Retinal pigment epithelial cell (primary cell): ENCODE measurements around the gene CSTF1.

Experiments used
- DNase-seq: peaks from one replicate; pipeline ENCODE4 v3.0.0-alpha.2; 2010; ENCODE audit warnings: low read depth
- H3K4me3 ChIP-seq: 2 replicates; pipeline ENCODE4 v1.5.1; 2011; ENCODE audit warnings: mild to moderate bottlenecking, low read length, control low read depth, moderate library complexity
- TF ChIP-seq, protein P1 (sequence below): conservative IDR thresholded peaks from 2 replicates; pipeline ENCODE4 v1.5.1; 2011; ENCODE audit warnings: low read depth, low read length, control low read depth, inconsistent platforms

CSTF1 gene

GRCh38 chr20:56430957-56431356 is 38.5 kb downstream of the CSTF1 start:
- TF ChIP-seq, protein P1, sequence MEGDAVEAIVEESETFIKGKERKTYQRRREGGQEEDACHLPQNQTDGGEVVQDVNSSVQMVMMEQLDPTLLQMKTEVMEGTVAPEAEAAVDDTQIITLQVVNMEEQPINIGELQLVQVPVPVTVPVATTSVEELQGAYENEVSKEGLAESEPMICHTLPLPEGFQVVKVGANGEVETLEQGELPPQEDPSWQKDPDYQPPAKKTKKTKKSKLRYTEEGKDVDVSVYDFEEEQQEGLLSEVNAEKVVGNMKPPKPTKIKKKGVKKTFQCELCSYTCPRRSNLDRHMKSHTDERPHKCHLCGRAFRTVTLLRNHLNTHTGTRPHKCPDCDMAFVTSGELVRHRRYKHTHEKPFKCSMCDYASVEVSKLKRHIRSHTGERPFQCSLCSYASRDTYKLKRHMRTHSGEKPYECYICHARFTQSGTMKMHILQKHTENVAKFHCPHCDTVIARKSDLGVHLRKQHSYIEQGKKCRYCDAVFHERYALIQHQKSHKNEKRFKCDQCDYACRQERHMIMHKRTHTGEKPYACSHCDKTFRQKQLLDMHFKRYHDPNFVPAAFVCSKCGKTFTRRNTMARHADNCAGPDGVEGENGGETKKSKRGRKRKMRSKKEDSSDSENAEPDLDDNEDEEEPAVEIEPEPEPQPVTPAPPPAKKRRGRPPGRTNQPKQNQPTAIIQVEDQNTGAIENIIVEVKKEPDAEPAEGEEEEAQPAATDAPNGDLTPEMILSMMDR: no peak
- no peak for DNase-seq
- H3K4me3 ChIP-seq: no peak overlapping the region

GRCh38 chr20:56431471-56431870 is 39.0 kb downstream of the CSTF1 start:
- TF ChIP-seq, protein P1: no peak
- H3K4me3 ChIP-seq: no peak overlapping the region
- no peak for DNase-seq

- H3K4me3 ChIP-seq: no peak overlapping the region
- no peak for DNase-seq
- TF ChIP-seq, protein P1: no peak
These were observed 40.9 kb downstream of the CSTF1 start for GRCh38 chr20:56433221-56433879.

- no peak for DNase-seq
- TF ChIP-seq, protein P1: no peak
- H3K4me3 ChIP-seq: no peak overlapping the region
These were observed 41.4 kb downstream of the CSTF1 start for GRCh38 chr20:56433880-56434255.

- TF ChIP-seq, protein P1: no peak
- H3K4me3 ChIP-seq: no peak overlapping the region
- DNase-seq: no peak
These were observed 44.9 kb downstream of the CSTF1 start for GRCh38 chr20:56437196-56437960.

DNA sequence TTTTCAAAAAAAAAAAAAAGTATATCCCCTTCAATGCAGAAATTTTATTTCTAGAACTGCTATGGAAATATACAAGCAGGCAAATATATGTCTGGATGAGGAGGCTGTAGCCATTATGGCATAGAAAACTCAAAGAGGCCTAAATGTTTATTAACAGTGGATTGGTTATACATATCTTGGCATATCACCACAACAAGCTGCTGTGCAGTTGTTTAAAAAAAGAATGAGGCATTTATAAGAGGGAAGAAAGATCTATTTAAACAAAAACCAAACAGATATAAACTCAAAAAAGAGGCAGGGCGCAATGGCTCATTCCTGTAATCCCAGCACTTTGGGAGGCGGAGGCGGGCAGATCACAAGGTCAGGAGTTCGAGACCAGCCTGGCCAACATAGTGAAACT is 45.8 kb downstream of the CSTF1 start:
- TF ChIP-seq, protein P1: no peak
- H3K4me3 ChIP-seq: no peak overlapping the region

More for the DNA sequence above, 45.8 kb downstream of the CSTF1 start:
- DNase-seq: no peak
